IPS-20b (cell line): ENCODE results near the gene ORM2.

Experiments used
- H3K27ac ChIP-seq: one replicate; pipeline ENCODE4 v1.5.1; 2013; ENCODE audit warnings: low read length
- H3K27me3 ChIP-seq: 2 replicates; pipeline ENCODE4 v1.6.1; 2013; ENCODE audit warnings: mild to moderate bottlenecking, low read length, inconsistent platforms; ENCODE audit not compliant: insufficient read depth
- H3K36me3 ChIP-seq: 2 replicates; pipeline ENCODE4 v1.6.1; 2013; ENCODE audit warnings: low read depth, mild to moderate bottlenecking, inconsistent platforms, low read length, moderate library complexity; ENCODE audit not compliant: insufficient read depth
- H3K4me1 ChIP-seq: 2 replicates; pipeline ENCODE4 v1.6.1; 2013; ENCODE audit warnings: mild to moderate bottlenecking, control low read depth, inconsistent platforms, low read length, moderate library complexity; ENCODE audit not compliant: insufficient read depth
- H3K4me3 ChIP-seq: 2 replicates; pipeline ENCODE4 v1.5.1; 2013; ENCODE audit warnings: mild to moderate bottlenecking, low read length, inconsistent platforms
- H3K9ac ChIP-seq: 2 replicates; pipeline ENCODE4 v1.6.1; 2013; ENCODE audit warnings: low read depth, mild to moderate bottlenecking, inconsistent platforms, low read length, moderate library complexity
- H3K9me3 ChIP-seq: 2 replicates; pipeline ENCODE4 v1.6.1; 2013; ENCODE audit warnings: mild to moderate bottlenecking, low read depth, low read length, inconsistent platforms; ENCODE audit not compliant: insufficient read depth

The ORM2 gene

GRCh38 chr9:114349713-114350480 is 20.2 kb downstream of the ORM2 start:
- Histone ChIP-seq H3K27me3 (no peaks in the 10 kb centered on the region), H3K9ac (peak overlapping the region; percentile 50; the same call in 1 of the 2 replicates), H3K27ac (peak overlapping the region; percentile 48), H3K9me3 (no peaks in the 10 kb centered on the region), H3K4me1 (peaks cover 12% of the 10 kb centered on the region), H3K4me3 (no peak overlapping the region), H3K36me3 (peaks cover 62% of the 10 kb centered on the region)

DNA sequence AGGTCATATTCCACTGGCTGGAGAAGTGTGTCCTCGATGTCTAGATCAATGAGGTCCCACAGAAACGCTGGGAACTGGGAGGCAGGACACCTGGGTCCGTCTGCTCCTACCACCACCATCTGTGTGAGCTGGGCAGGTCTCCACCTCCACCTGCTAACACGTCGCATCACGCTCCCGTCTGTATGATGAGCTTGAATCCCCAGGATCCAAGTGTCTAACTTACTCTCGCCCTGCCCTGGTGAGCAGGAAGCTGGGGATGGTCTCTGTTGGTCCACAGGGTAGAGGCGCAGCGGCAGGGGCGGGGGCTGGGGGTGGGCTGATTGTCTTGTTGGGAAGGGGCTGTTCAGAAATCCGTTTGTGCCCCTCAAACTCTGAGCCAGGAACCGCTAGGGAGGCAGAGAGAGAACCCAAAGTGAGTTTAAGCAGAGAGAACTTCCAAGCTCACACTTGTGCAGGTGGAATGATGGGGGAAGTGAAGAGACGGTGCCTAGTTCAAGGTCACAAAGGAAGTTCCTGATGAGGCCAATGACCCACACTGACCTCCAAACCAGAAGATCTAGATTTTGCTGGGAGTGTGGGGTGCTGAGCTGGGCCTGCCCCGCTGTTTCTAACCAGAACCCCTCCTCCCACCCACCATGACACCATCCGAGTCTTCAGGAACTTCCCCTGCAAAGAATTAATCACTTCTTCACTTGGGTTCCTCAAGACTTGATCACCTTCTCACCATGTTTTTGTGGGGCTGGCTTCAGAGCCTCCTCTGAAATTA is 21.1 kb downstream of the ORM2 start:
- no peak overlapping the region for H3K9ac ChIP-seq
- peaks cover 60% of the 10 kb centered on the region for H3K36me3 ChIP-seq

GRCh38 chr9:114351932-114352331 is 22.3 kb downstream of the ORM2 start:
- Histone ChIP-seq H3K9ac (no peak overlapping the region), H3K27me3 (no peaks in the 10 kb centered on the region), H3K4me1 (peaks cover 12% of the 10 kb centered on the region), H3K27ac (no peak overlapping the region), H3K36me3 (peaks cover 60% of the 10 kb centered on the region), H3K4me3 (no peak overlapping the region), H3K9me3 (no peaks in the 10 kb centered on the region)

More for the DNA sequence above, 21.1 kb downstream of the ORM2 start:
- Histone ChIP-seq H3K9me3 (no peaks in the 10 kb centered on the region), H3K27ac (no peak overlapping the region), H3K27me3 (no peaks in the 10 kb centered on the region), H3K4me1 (peaks cover 12% of the 10 kb centered on the region), H3K4me3 (no peak overlapping the region)

- H3K9me3 ChIP-seq = no peaks in the 10 kb centered on the region
- H3K27me3 ChIP-seq = no peaks in the 10 kb centered on the region
- no peaks in the 10 kb centered on the region for H3K4me1 ChIP-seq
- H3K9ac ChIP-seq = no peak overlapping the region
- peaks cover 65% of the 10 kb centered on the region for H3K36me3 ChIP-seq
- H3K27ac ChIP-seq = no peak overlapping the region
- no peak overlapping the region for H3K4me3 ChIP-seq
Measured at GRCh38 chr9:114355821-114356220, 26.2 kb downstream of the ORM2 start.

- H3K27ac ChIP-seq = no peak overlapping the region
- no peaks in the 10 kb centered on the region for H3K27me3 ChIP-seq
- no peaks in the 10 kb centered on the region for H3K9me3 ChIP-seq
- H3K4me1 ChIP-seq = no peaks in the 10 kb centered on the region
- H3K9ac ChIP-seq = no peak overlapping the region
- H3K4me3 ChIP-seq = no peak overlapping the region
- H3K36me3 ChIP-seq = peaks cover 75% of the 10 kb centered on the region
Measured at GRCh38 chr9:114356792-114357191, 27.1 kb downstream of the ORM2 start.

DNA sequence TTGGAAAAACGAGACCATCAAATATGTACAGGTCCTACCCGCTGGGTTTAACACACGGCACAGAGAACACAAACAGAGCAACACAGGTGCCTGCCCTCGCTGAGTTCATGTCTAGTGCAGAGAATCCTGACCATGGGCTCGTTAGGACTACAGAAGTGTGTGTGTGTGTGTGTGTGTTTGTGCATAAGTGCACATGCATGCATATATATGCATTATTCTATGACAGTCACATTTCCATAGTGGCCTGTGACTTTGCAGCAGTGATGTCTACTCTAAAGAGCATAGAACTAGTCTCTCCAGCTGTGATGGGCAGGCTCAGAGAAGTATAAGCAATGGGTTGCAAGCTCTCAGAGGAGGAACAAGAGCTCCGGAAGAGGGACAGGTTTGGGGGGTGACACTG is 27.7 kb downstream of the ORM2 start:
- Histone ChIP-seq H3K4me1 (no peaks in the 10 kb centered on the region), H3K9me3 (no peaks in the 10 kb centered on the region), H3K4me3 (no peak overlapping the region), H3K27ac (no peak overlapping the region), H3K36me3 (peaks cover 80% of the 10 kb centered on the region), H3K27me3 (no peaks in the 10 kb centered on the region), H3K9ac (no peak overlapping the region)

DNA sequence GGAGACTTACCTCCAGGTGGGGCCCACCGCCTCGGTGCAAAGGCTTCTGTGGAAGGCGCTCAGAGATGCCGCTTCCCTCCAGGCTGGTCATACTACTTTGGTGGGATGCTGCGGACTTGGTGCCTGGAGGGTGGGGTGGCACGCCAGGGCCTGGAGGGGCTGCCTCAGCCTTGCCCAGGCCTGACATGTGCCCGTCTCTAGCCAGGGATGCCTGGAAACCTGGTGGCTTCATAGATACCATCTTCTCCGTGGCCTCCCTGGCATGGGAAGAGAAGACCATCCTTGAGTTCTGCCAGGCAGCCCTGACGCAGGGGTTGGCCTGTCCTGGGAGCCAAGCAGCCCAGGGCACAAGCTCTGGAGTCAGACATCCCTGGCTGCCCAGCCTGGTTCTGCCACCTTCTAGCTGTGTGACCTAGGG is 28.3 kb downstream of the ORM2 start:
- H3K27me3 ChIP-seq = no peaks in the 10 kb centered on the region
- no peak overlapping the region; the same call in 1 of the 2 replicates for H3K9ac ChIP-seq
- peaks cover 80% of the 10 kb centered on the region for H3K36me3 ChIP-seq
- H3K9me3 ChIP-seq = no peaks in the 10 kb centered on the region
- no peak overlapping the region for H3K27ac ChIP-seq
- H3K4me1 ChIP-seq = no peaks in the 10 kb centered on the region
- H3K4me3 ChIP-seq = no peak overlapping the region

- Histone ChIP-seq H3K9me3 (no peaks in the 10 kb centered on the region), H3K4me1 (no peaks in the 10 kb centered on the region), H3K9ac (no peak overlapping the region), H3K4me3 (no peak overlapping the region), H3K27ac (no peak overlapping the region), H3K27me3 (no peaks in the 10 kb centered on the region), H3K36me3 (peaks cover 92% of the 10 kb centered on the region)
Measured at GRCh38 chr9:114359801-114360200, 30.1 kb downstream of the ORM2 start.

DNA sequence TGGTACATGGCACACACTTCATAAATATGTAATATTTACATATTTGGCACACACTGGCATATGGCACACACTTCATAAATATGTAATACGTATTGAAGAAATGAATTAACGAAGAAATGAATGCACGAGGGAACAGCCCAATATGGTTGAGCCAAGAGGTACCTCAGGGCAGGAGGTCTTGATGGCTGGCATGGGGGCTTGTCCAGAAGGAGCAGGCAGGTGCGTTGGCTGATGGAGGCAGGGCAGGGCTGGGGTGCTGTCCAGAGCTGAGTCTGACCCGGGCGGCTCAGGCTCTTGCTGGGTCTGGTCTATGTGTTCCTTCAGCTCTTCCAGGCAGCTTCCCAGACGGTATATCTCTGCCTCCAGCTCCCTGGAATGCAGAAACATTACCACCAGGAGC is 31.9 kb downstream of the ORM2 start:
- Histone ChIP-seq H3K9ac (no peak overlapping the region), H3K27ac (no peak overlapping the region), H3K4me3 (no peak overlapping the region), H3K9me3 (no peaks in the 10 kb centered on the region), H3K36me3 (peaks cover 86% of the 10 kb centered on the region), H3K4me1 (no peaks in the 10 kb centered on the region), H3K27me3 (no peaks in the 10 kb centered on the region)

GRCh38 chr9:114362394-114362793 is 32.7 kb downstream of the ORM2 start:
- Histone ChIP-seq H3K9ac (no peak overlapping the region), H3K36me3 (peaks cover 84% of the 10 kb centered on the region), H3K9me3 (no peaks in the 10 kb centered on the region), H3K4me1 (no peaks in the 10 kb centered on the region), H3K4me3 (no peak overlapping the region), H3K27me3 (no peaks in the 10 kb centered on the region), H3K27ac (no peak overlapping the region)

DNA sequence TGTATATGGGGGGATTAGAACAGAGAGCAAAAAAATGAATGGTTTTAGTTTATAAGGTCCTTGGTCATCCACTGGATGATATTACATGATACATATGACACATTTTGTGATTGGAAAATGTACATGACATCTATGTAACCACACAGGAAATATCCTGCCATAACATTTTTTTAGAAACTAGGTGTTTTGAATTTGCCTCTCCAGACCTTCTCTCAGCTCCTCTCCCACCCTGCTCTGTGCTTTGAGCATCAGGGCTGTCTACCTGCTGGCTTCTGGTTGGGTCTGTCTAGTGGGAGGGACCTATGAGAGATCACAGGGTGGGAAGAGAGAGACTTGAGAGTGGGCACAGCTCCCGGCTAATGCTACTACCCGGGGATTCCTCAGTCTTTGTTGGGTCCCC is 33.8 kb downstream of the ORM2 start:
- H3K27ac ChIP-seq = no peak overlapping the region
- H3K4me3 ChIP-seq = no peak overlapping the region
- H3K9me3 ChIP-seq = no peaks in the 10 kb centered on the region
- no peaks in the 10 kb centered on the region for H3K4me1 ChIP-seq
- H3K36me3 ChIP-seq = peaks cover 84% of the 10 kb centered on the region
- H3K27me3 ChIP-seq = no peaks in the 10 kb centered on the region
- no peak overlapping the region for H3K9ac ChIP-seq
